Embryonic facial prominence (tissue), 1 donor: ENCODE measurements around the gene INSYN2B.

ENCODE experiments used
- DNase-seq: peaks from one replicate; pipeline ENCODE4 v3.0.0-alpha.2; 2016; ENCODE audit errors: extremely low spot score

Gene INSYN2B

DNA sequence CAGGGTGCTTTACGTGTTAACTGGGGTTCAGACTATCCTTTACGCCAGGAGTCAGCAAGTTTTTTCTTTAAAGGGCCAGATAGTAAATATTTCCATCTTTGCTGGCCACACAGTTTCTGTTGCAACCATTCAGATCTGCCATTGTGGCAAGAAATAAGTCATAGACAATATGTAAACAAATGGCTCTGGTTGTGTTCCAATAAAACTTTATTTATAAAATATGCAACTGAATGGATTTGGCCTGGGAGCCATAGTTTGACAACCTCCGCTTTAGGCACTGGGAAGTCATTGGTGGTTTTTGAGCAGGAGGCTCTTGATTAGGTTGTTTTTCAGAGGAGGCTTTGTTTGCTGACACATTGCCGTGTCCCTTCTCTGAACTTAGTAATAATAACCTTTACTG lies 90.7 kb downstream of the INSYN2B start:
- DNase-seq, result no peak

- DNase-seq, result no peak
These were observed 93.6 kb downstream of the INSYN2B start for GRCh38 chr5:169886677-169887076.

GRCh38 chr5:169886033-169886432 lies 94.3 kb downstream of the INSYN2B start:
- DNase-seq, result no peak

GRCh38 chr5:169881702-169882303 lies 98.5 kb downstream of the INSYN2B start:
- no peak for DNase-seq

DNA sequence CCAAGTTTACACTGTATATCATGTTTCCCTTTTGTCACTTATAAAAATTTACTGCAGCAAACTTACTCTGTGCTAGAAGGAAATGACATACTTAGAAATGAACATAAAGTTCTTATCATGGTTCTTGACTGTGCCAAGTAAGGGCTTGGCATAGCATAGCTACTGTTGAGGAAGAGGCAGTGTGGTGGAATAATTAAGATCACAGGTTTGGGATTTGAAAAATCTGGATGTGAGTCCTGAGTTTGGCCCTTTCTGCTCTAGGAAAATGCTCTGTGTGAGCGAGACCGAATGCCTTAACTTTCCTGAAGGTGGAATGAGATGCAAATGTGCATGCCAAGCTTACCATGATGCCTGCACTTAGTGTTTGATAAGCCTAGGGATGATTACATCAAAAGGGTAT lies 99.5 kb downstream of the INSYN2B start:
- DNase-seq, result no peak

DNA sequence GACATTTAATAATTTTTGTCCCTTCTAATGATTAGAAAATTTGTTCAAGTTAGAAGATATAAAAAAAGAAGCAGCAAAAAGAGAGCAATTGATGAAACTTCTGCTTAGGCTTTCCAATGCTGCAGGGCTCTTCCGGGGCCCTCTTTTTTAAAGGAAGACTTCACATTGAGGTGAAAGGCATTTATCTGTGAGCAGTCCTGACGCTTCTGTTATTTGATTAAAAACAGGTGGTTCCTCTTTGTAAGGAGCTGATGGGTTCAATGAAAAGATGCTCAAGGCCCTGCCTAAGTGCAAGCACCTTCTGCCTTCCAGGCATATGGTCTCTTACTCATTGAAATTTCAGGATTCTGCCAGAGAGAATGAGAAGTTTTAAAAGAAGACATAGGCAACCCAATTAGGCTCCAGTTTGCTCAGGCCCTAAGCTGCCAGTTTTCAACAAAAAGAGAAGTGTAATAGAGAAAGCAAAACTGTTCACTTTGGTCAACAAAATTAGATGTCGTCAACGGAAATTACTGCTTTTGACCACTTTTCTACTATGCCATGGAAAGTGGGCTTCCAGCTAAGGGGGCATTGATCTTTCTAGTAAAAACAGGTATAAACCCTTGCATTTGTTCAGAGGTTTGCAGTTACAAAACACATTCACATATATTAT lies 100.2 kb downstream of the INSYN2B start:
- no peak for DNase-seq

DNA sequence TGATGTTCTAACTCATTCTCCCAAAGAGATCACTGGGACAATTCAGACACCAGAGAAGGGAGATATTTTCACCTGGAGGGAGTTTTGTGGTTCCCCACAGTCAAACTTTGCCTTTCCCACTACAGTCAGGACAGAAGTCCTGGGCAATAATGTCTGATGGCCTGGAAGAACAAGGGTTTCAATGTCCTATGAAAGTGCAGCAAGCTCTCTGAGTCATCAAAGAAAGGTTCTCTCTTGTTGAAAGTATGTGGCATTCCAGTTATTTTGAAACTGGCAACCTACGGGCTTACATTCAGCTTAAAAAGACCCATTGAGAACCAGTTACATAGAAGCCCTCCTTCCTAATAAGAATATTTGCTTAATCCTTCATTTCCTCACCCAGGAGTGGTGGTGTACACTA lies 103.9 kb downstream of the INSYN2B start:
- no peak for DNase-seq

DNA sequence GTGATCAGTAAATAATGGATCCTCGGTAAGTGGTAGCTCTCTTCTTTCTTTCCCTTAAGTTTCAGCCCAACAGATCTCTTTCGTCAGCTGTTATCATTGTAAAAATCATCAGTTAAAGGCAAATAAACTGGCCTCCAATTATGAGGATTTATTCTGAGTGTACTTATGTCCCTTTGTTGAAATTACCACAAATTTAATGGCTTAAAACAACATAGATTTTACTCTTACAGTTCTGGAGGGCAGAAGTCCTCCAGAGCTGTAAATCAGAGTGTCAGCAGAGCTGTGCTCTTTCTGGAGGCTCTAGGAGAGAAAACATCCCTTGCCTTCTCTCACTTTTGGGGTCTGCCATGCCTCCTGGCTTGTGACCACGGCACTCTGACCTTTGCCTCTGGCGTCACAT lies 104.6 kb downstream of the INSYN2B start:
- DNase-seq, result no peak

DNA sequence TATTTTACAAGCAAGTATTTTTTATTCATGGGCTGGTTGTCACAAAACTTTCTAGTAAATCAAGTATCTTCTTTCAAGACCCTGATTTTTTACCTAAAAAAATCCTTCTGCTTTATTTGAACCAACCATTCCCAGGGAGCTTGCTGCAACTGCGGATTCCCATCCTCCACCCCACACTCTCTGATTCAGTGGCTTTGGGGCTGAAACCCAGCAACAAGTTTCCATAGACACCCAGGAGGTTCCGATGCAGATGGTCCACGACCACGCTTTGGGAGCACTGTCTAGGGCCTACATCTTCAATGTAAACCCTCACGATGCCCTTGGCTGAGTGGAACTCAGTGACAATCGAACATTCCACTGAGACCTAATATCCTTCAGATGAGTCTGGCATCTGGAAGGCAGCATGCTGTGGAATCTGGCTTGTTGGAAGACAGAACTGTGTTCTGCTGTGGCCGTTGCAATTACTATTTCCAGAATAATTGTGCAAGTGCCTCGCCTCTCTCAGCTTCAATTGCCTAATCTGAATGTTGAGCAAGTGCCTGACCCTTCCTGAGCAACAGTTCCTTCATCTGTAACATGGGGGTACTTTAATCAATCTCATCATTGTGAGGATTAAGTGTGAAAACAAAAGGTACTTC lies 105.1 kb downstream of the INSYN2B start:
- no peak for DNase-seq

DNA sequence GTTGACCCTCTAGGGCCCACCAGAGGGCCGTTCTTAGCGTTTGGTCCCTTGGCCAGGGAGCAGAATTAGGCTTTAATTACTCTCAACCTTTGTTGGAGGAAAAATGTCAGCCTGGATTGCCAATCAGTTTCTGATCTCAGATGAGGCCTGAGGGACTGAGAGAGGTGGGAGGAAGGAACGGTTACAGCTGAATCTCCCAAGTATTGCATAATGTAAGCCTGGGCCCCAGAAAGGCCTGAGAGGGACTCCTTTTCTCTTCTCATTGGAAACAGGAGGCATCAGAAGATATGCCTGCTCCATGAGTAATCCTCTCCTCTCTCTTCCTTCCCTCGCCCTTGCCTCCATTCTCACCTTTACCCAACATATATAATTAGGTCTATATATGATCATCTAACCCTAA lies 105.7 kb downstream of the INSYN2B start:
- DNase-seq, result no peak

- DNase-seq, result no peak
These were observed 106.7 kb downstream of the INSYN2B start for GRCh38 chr5:169873642-169874041.

GRCh38 chr5:169871826-169872490 lies 108.3 kb downstream of the INSYN2B start:
- DNase-seq, result no peak

DNA sequence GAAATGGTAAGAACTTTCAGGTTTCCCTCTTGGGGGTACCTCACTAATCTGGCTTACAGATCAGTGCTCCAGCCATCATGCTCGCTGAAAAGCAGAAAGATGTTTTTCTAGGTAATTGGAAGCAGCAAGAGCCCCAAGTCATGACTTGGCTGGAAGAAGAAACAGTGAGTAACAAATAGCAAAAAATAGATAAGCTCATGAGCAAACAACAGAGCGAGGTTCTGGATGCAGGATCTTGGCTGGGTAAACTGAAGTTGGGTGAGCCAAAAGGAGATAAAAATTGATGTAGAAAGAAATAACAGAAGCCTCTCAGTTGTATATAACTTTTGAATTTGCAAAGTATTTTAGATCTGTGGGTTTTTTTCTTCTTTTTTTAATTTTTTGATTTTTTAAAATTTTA lies 110.1 kb downstream of the INSYN2B start:
- no peak for DNase-seq

- DNase-seq, result no peak
These were observed 111.2 kb downstream of the INSYN2B start for GRCh38 chr5:169869066-169869465.

DNA sequence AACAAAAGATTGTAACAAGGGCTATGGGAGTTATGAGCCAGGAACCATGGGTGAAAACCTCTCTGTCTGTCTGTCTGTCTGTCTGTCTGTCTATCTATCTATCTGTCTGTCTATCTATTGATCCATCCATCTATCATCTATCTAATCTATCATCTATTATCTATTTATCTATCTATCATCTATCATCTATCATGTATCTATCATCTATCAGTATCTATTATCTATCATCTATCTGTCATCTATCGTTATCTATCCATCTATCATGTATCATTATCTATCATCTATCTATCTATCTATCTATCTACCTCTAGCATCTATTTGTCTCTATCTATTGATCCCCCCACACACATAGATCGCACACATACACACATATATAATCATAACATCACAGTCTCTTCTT lies 112.9 kb downstream of the INSYN2B start:
- DNase-seq, result no peak

GRCh38 chr5:169864483-169864882 lies 115.8 kb downstream of the INSYN2B start:
- DNase-seq, result no peak

DNA sequence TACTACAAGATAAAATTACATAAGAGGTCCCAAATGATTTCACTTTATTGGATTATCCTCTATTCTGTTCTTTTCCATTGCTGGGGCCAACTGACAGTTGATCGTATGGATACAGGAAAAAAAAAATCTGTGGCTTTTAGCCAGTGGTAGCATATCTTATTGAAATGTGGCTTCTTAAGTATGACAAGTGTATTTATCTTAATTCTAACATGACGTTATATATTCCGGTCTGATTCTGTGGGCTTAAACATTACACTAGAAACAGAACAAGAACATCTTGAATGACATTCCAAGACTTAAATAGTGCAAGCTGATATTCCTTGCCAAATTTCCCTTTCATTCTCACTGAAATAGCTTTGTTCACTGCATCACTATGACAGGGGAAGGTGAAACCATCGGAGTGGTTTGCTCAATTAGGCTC lies 117.9 kb downstream of the INSYN2B start:
- peak; percentile 44 for DNase-seq

GRCh38 chr5:169861934-169862333 lies 118.4 kb downstream of the INSYN2B start:
- DNase-seq, result no peak

DNA sequence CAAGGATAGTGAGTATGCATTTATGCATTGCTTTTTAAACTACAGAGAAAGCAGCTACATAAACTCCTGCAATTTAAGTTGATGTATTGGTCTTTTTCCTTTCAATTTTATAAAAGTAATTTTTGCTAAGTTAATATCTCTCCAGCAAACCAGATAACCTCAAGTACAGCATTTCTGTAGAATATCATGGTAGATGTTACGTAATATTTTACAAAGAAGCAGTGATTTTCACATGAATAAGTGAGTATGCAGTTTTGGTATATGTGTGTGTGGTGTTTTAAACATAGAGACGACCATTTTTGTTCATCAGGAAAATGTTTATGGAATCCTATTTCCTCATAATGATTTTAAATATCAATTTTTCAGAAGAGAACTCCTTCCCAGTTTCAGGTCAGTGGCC lies 118.9 kb downstream of the INSYN2B start:
- DNase-seq, result no peak

GRCh38 chr5:169860585-169860984 lies 119.7 kb downstream of the INSYN2B start:
- DNase-seq, result no peak

- DNase-seq, result no peak
These were observed 123.7 kb downstream of the INSYN2B start for GRCh38 chr5:169856571-169856970.

DNA sequence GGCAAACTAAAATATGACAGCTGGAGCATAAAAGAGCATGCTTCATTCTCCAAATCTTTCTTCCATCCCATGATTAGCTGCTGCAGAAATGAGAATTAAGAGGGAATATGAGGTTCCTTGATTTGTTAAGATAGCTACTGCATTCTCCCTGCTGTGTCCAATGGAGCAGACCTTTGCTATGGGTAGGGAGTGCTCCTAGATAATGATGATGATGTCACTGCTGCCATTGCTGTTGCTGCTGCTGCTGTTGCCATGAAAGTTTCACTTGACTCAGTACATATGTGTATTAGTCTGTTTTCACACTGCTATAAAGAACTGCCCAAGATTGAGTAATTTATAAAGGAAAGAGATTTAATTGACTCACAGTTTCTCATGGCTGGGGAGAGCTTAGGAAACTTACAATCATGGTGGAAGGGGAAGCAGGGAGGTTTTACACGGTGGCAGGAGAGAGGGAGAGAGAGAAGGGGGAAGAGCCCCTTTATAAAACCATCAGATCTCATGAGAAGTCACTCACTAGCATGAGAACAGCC lies 128.9 kb downstream of the INSYN2B start:
- DNase-seq, result no peak

GRCh38 chr5:169850409-169850808 lies 129.9 kb downstream of the INSYN2B start:
- DNase-seq, result no peak
